ENCODE data around the gene PLB1.

The PLB1 gene

DNA sequence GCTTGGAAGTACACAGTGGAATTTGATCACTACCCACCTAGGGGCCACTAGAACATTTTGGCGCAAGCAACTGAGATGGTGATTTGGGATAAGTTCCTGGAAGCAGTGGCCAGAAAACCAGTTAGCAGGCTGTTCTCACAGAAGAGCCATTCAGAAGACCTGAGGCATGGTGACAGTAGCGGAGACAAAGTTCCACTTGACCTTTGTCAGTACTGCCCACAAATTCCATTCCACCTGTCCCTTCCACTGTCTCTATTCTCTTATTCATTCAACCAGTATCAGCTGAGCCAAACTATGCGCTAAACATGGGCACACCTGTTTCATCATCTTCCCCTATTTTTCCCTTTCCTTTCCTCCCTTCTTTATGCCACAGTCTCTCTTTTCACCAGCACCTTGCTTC, 196.6 kb downstream of the PLB1 start:
- no peak overlapping the region for H3K9ac ChIP-seq (ENCODE audit: low read length)

DNA sequence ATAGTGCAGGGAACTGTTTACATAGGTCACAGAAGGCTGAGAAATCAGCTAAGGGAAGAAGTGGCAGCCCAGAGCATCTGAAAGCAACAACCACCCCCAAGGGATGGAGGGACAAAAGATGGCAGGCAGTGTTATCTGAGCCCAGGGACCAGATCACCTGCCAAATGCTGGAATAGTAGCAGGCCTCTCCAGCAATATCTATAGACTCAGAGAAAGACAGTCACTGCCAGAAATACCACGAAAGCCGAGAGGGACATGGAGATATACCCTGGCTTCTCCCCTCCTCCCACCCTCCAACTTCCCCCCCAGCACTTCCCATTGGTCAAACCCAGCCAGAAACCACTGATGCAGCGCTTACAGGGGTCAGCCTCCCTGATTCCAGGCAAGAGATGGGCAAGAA, 197.4 kb downstream of the PLB1 start:
- Histone ChIP-seq H3K4me3 (ENCODE audit: low read length) (no peak overlapping the region), H3K9ac (ENCODE audit: low read length) (no peak overlapping the region), H3K27ac (ENCODE audit: low read length) (no peak overlapping the region), H3K36me3 (ENCODE audit: control insufficient read depth, low read depth, low read length) (no peaks in the 10 kb centered on the region), H3K4me1 (ENCODE audit: control insufficient read depth, low read depth, low read length) (no peaks in the 10 kb centered on the region), H3K27me3 (ENCODE audit: control insufficient read depth, insufficient read depth, low read length) (no peaks in the 10 kb centered on the region), H3K9me3 (ENCODE audit: control insufficient read depth, low read depth, low read length) (no peaks in the 10 kb centered on the region)

More for the DNA sequence above, 196.6 kb downstream of the PLB1 start:
- H3K9me3 ChIP-seq (ENCODE audit: control insufficient read depth, low read depth, low read length): no peaks in the 10 kb centered on the region
- H3K4me3 ChIP-seq (ENCODE audit: low read length): no peak overlapping the region
- H3K27ac ChIP-seq (ENCODE audit: low read length): no peak overlapping the region
- H3K36me3 ChIP-seq (ENCODE audit: control insufficient read depth, low read depth, low read length): no peaks in the 10 kb centered on the region
- H3K4me1 ChIP-seq (ENCODE audit: control insufficient read depth, low read depth, low read length): no peaks in the 10 kb centered on the region
- no peaks in the 10 kb centered on the region for H3K27me3 ChIP-seq (ENCODE audit: control insufficient read depth, insufficient read depth, low read length)

All from iPS-18a (cell line).